ENCODE data around the gene DNM3. TPM values are rescaled to one million over a fixed set of nuclear protein-coding genes. Genes with fewer than 3 reads are reported as not detected.

Gene DNM3
- total and polyA plus RNA-seq, 10 of the 15 experiments (the other 5 are each of a cell fraction or from before 2014, with no cell fraction given) = 0.03 to 1.5 (median 0.08) TPM; not detected in 3

DNA sequence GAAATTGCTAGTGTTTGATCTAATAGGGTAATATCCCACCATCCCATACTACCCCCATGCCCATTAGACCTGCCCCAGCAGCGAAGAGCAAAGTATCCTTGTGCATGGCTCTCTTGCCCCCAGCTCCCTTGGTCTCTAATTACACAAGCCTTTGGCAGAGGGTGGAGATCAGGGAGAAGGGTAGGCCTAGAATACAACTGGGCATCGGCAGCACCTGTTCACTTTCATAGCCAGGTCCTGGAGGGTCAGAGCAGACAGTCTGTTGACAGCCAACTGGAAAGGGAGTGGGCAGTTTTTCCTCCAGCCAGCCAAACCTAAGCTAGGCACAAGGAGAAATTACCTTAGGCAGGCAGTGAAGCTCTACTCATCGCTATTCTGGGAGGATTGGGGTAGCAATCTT, 605.2 kb downstream of the DNM3 start:
- WGBS (ENCODE audit: insufficient coverage, insufficient replicate concordance, low lambda C conversion rate, missing lambda C conversion rate) = 24% methylated on average over 3 of the region's 3 CpGs
- no peak overlapping the region for H3K4me3 ChIP-seq
- no peak overlapping the region for H3K9ac ChIP-seq (ENCODE audit: control insufficient read depth, insufficient read depth, low read length)
- H3K27ac ChIP-seq (ENCODE audit: control insufficient read depth, insufficient read depth) = no peak overlapping the region
- ChIA-PET CTCF (interaction anchor here (1.1 to 7.8 kb wide), 3 partner anchors 18 to 445 kb away, joined by 3 to 91 read pairs (median 7); no protein-coding TSS in a partner anchor), SMC1A (ENCODE audit: uncharacterized antibody, unreplicated experiment) (interaction anchor here (0.7 to 1.3 kb wide), 3 partner anchors 47 to 443 kb away, joined by 3 to 8 read pairs (median 3); no protein-coding TSS in a partner anchor), RAD21 (ENCODE audit: unreplicated experiment) (interaction anchor here (0.8 kb wide), 1 partner anchor 99 kb away, joined by 4 read pairs; no protein-coding TSS in a partner anchor), POLR2A (no interaction called here)
- no peaks in the 10 kb centered on the region for H3K9me3 ChIP-seq (replicated peaks; ENCODE audit: control insufficient read depth, insufficient read depth, low read length)
- no peak for FAIRE-seq
- ATAC-seq = no peak
- peaks cover 24% of the 10 kb centered on the region for H3K79me2 ChIP-seq (ENCODE audit: control insufficient read depth, insufficient read depth, low read length)
- H3K36me3 ChIP-seq (ENCODE audit: control insufficient read depth in 2 of 2, insufficient read depth in 2 of 2, low read length in 1 of 2) = 0 out of 4 replicates have a peak, but pooled peaks cover 0 to 3% of the 10 kb centered on the region in 2 experiments
- no peaks in the 10 kb centered on the region; a peak in 1 of 4 replicates for H3K27me3 ChIP-seq (replicated peaks in 1 of 2; ENCODE audit: control insufficient read depth in 2 of 2, insufficient read depth in 2 of 2, low read length in 1 of 2)
- DNase-seq (ENCODE audit: low read depth, low spot score) = no peak
- no peak overlapping the region for H3K4me2 ChIP-seq (ENCODE audit: control insufficient read depth, insufficient read depth)
- no peaks in the 10 kb centered on the region for H4K20me1 ChIP-seq (ENCODE audit: control insufficient read depth, insufficient read depth)
- BruUV-seq (replicated peaks) = no TSS peak
- intact Hi-C loops (cut with micrococcal nuclease; ENCODE audit: unreplicated experiment) (no loop called here), in situ Hi-C loops (cut with MboI) (loop anchor here (25.0 kb wide), 1 partner anchor 659 kb away; the partner anchor contains the start of gene METTL13)
- no peaks in the 10 kb centered on the region for H3K4me1 ChIP-seq (ENCODE audit: control insufficient read depth, insufficient read depth, low read length)
- no peak overlapping the region for H2AFZ ChIP-seq (ENCODE audit: control insufficient read depth, low read depth, low read length)
- no peak for TF ChIP-seq TCF3 (IDR thresholded peaks at IDR 0.05; ENCODE audit: borderline replicate concordance, insufficient read depth, low read depth, low read length)
- no peak for TF ChIP-seq SUZ12 (IDR thresholded peaks at IDR 0.05; ENCODE audit: unreplicated experiment)
- no peak for TF ChIP-seq SPI1 (IDR thresholded peaks at IDR 0.05; ENCODE audit: borderline replicate concordance, insufficient read depth, low read depth, low read length)
- no peak for TF ChIP-seq EED (IDR thresholded peaks at IDR 0.05; ENCODE audit: low read depth)
- no peak for TF ChIP-seq RAD51 (IDR thresholded peaks at IDR 0.05)
- TF ChIP-seq, protein P1, sequence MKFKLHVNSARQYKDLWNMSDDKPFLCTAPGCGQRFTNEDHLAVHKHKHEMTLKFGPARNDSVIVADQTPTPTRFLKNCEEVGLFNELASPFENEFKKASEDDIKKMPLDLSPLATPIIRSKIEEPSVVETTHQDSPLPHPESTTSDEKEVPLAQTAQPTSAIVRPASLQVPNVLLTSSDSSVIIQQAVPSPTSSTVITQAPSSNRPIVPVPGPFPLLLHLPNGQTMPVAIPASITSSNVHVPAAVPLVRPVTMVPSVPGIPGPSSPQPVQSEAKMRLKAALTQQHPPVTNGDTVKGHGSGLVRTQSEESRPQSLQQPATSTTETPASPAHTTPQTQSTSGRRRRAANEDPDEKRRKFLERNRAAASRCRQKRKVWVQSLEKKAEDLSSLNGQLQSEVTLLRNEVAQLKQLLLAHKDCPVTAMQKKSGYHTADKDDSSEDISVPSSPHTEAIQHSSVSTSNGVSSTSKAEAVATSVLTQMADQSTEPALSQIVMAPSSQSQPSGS (IDR thresholded peaks at IDR 0.05; ENCODE audit: low read length) = no peak
- no peak for TF ChIP-seq RB1 (IDR thresholded peaks at IDR 0.05; ENCODE audit: borderline replicate concordance)
- no peak for TF ChIP-seq ETV6 (conservative IDR thresholded peaks at IDR 0.05 in 1 of 2, IDR thresholded peaks at IDR 0.05 in 1 of 2; ENCODE audit: borderline replicate concordance in 1 of 2, low read depth in 1 of 2)
- TF ChIP-seq GABPA (IDR thresholded peaks at IDR 0.05; ENCODE audit: low read depth) = no peak
- TF ChIP-seq, protein P2, sequence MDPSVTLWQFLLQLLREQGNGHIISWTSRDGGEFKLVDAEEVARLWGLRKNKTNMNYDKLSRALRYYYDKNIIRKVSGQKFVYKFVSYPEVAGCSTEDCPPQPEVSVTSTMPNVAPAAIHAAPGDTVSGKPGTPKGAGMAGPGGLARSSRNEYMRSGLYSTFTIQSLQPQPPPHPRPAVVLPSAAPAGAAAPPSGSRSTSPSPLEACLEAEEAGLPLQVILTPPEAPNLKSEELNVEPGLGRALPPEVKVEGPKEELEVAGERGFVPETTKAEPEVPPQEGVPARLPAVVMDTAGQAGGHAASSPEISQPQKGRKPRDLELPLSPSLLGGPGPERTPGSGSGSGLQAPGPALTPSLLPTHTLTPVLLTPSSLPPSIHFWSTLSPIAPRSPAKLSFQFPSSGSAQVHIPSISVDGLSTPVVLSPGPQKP (IDR thresholded peaks at IDR 0.05; ENCODE audit: low read depth, low read length) = no peak
- no peak for TF ChIP-seq ZNF274 (IDR thresholded peaks at IDR 0.05; ENCODE audit: insufficient read depth, insufficient read length)
- TF ChIP-seq SRF (IDR thresholded peaks at IDR 0.05; ENCODE audit: low read depth in 2 of 2, low read length in 2 of 2) = no peak
- no peak for TF ChIP-seq SIN3A (IDR thresholded peaks at IDR 0.05; ENCODE audit: low read depth, low read length)
- TF ChIP-seq, protein P3, sequence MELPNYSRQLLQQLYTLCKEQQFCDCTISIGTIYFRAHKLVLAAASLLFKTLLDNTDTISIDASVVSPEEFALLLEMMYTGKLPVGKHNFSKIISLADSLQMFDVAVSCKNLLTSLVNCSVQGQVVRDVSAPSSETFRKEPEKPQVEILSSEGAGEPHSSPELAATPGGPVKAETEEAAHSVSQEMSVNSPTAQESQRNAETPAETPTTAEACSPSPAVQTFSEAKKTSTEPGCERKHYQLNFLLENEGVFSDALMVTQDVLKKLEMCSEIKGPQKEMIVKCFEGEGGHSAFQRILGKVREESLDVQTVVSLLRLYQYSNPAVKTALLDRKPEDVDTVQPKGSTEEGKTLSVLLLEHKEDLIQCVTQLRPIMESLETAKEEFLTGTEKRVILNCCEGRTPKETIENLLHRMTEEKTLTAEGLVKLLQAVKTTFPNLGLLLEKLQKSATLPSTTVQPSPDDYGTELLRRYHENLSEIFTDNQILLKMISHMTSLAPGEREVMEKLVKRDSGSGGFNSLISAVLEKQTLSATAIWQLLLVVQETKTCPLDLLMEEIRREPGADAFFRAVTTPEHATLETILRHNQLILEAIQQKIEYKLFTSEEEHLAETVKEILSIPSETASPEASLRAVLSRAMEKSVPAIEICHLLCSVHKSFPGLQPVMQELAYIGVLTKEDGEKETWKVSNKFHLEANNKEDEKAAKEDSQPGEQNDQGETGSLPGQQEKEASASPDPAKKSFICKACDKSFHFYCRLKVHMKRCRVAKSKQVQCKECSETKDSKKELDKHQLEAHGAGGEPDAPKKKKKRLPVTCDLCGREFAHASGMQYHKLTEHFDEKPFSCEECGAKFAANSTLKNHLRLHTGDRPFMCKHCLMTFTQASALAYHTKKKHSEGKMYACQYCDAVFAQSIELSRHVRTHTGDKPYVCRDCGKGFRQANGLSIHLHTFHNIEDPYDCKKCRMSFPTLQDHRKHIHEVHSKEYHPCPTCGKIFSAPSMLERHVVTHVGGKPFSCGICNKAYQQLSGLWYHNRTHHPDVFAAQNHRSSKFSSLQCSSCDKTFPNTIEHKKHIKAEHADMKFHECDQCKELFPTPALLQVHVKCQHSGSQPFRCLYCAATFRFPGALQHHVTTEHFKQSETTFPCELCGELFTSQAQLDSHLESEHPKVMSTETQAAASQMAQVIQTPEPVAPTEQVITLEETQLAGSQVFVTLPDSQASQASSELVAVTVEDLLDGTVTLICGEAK (IDR thresholded peaks at IDR 0.05; ENCODE audit: borderline replicate concordance) = no peak
- TF ChIP-seq RUNX3 (IDR thresholded peaks at IDR 0.05; ENCODE audit: low read length) = no peak

Measured in GM12878 (cell line).